ENCODE results near the gene EPG5. TPM values are rescaled to one million over a fixed set of nuclear protein-coding genes. Genes with fewer than 3 reads are reported as not detected.

EPG5 gene
- total and polyA plus RNA-seq, 9 of the 15 experiments (the other 6 are each of a cell fraction or from before 2014, with no cell fraction given): 1.3 to 10.7 (median 5.2) TPM

- H3K4me1 ChIP-seq (replicated peaks in 1 of 2; ENCODE audit: control insufficient read depth in 2 of 2, insufficient read depth in 2 of 2, low read length in 2 of 2): peaks cover 0 to 5% of the 10 kb centered on the region in 2 experiments; a peak in 2 of 5 replicates
- no peak overlapping the region for H3K4me2 ChIP-seq (ENCODE audit: insufficient read depth, low read length)
- H3K4me3 ChIP-seq: no peak overlapping the region
- in situ Hi-C loops (cut with MboI) (no loop called here), intact Hi-C loops (cut with micrococcal nuclease) (no loop called here)
- ChIA-PET POLR2A (interaction anchor here (1.2 kb wide), 1 partner anchor 25 kb away, joined by 3 read pairs; no protein-coding TSS in a partner anchor), CTCF (ENCODE audit: low intra/inter-chr PET ratio) (no interaction called here)
- H3K9me1 ChIP-seq (ENCODE audit: control insufficient read depth, insufficient read depth, low read length): no peaks in the 10 kb centered on the region
- DNase-seq (ENCODE audit: extremely low read depth in 1 of 4, low spot score in 3 of 4) (no peak), FAIRE-seq (no peak), ATAC-seq (no peak)
- no peaks in the 10 kb centered on the region for H3K27me3 ChIP-seq (ENCODE audit: control insufficient read depth in 2 of 2, insufficient read depth in 2 of 2, low read length in 2 of 2)
- no peaks in the 10 kb centered on the region for H3K79me2 ChIP-seq (ENCODE audit: control insufficient read depth, insufficient read depth, low read length)
- no peaks in the 10 kb centered on the region; the same call in none of the 2 replicates for H3K9me3 ChIP-seq (replicated peaks; ENCODE audit: control insufficient read depth, insufficient read depth, low read depth, low read length)
- H3K9ac ChIP-seq (ENCODE audit: insufficient read depth in 1 of 2, low read depth in 2 of 2, low read length in 2 of 2): no peak overlapping the region
- no TSS peak for BruUV-seq (replicated peaks)
- no peaks in the 10 kb centered on the region for H4K20me1 ChIP-seq (replicated peaks; ENCODE audit: control insufficient read depth, insufficient read depth, low read length)
- H2AFZ ChIP-seq (ENCODE audit: low read depth, low read length): no peak overlapping the region
- no peak for TF ChIP-seq CREB1 (IDR thresholded peaks at IDR 0.05)
- no peak for TF ChIP-seq CREB1 (CRISPR knock-in tag; IDR thresholded peaks at IDR 0.05)
- no peak for TF ChIP-seq JUND (IDR thresholded peaks at IDR 0.05; ENCODE audit: borderline replicate concordance, low read depth, low read length)
- TF ChIP-seq JUND (tag; IDR thresholded peaks at IDR 0.05; ENCODE audit: borderline replicate concordance, low read depth, low read length): no peak
- TF ChIP-seq MAZ (CRISPR knock-in tag; conservative IDR thresholded peaks at IDR 0.05 in 1 of 2, IDR thresholded peaks at IDR 0.05 in 1 of 2): no peak
- TF ChIP-seq ZNF76 (CRISPR knock-in tag; IDR thresholded peaks at IDR 0.05; ENCODE audit: borderline replicate concordance): no peak
- no peak for TF ChIP-seq NCOA1 (IDR thresholded peaks at IDR 0.05; ENCODE audit: low read depth)
- TF ChIP-seq ELF2 (CRISPR knock-in tag; IDR thresholded peaks at IDR 0.05): no peak
- no peak for TF ChIP-seq ZNF707 (CRISPR knock-in tag; conservative IDR thresholded peaks at IDR 0.05)
- no peak for TF ChIP-seq MAFG (tag; conservative IDR thresholded peaks at IDR 0.05)
- no peak for TF ChIP-seq CBFB (CRISPR knock-in tag; IDR thresholded peaks at IDR 0.05)
- peaks cover 38% of the 10 kb centered on the region; the same call in 2 of the 3 replicates for H3K36me3 ChIP-seq (ENCODE audit: control insufficient read depth, insufficient read depth, low read length)
- no peak overlapping the region for H3K27ac ChIP-seq (ENCODE audit: extremely low read depth, low read depth, low read length)
- WGBS (ENCODE audit: insufficient coverage, low coverage, missing lambda C conversion rate): 98% methylated on average over 4 of the region's 5 CpGs
Observed at GRCh38 chr18:46007165-46007564, 40.0 kb upstream of the EPG5 start.
